ENCODE data around the gene OR51B4.

OR51B4 gene

DNA sequence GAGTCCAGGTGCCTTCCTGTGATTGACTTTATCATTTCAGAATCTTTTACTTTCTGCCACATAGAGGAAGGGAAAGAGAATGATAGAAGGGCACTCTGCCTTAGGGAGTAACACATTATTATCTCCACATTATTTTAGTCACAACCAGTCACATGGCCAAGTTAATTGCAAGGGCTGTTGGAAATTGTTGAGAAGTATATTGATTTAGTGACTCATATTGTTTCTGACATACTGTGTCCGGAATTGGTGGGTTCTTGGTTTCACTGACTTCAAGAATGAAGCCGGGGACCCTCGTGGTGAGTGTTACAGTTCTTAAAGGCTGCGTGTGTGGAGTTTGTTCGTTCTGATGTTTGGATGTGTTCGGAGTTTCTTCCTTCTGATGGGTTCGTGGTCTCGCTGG is 8.7 kb downstream of the OR51B4 start:
- no peak for DNase-seq

DNA sequence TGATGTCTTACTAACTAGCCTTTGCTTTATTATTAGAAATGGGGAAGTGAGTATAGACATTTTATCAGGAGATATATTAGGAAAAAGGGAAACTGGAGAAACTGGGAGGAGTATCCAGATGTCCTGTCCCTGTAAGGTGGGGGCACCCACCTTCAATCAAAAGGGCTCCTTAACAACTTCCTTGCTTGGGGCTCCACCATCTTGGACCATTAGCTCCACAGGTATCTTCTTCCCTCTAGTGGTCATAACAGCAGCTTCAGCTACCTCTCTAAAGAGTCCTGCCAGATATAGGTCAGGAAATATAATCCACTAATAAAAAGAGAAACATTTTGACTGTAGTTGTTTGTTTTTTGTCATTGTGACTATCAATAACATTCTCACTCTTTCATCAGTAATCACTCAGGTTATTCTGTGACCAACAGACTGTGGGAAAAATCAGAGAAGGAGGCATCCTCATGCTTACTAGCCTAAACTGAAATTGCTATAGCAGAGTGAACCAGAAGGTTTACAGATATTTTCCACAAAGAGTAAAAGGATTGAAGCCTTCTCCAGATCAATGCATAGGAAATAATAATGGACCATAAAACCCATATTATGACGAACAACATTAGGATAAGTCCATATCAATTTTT is 10.4 kb downstream of the OR51B4 start:
- DNase-seq, result no peak

DNA sequence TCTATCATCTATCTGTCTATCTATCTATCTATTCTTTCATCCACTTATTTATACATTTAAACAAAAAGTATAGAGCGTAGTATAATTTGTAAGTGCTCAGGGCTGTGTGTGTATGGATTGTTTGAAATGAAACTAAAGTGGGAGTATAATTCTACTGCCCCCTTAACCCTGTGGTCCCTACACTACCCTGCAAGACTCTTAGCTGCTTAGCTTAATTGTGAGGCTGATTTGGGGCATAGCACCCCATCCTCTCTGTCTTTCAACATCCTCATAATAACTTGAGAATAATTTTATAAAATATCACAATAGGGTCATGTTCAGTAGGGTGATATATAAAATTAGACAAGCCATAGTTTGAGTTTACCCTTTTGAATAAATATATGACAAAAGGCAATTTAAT is 11.6 kb downstream of the OR51B4 start:
- DNase-seq, result no peak

DNA sequence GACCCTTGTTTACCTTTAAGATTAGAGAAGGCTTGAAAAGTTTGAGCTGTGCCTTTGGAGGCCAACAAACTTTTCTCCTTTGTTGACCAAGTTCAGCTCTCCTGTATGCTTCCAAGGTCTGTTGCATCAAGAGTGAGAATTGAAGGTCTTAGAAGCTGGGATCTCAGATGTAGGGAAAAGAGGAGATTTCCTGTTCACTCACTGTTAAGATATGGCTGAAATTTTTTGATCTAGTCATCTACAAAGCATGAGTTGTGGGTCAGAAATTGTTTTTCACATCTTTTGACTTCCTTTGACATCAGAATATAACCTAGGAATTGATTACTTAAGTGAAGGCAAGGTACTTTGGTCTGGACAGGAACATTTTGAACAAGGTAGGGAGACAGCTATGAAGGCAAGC is 12.1 kb downstream of the OR51B4 start:
- DNase-seq, result no peak

DNA sequence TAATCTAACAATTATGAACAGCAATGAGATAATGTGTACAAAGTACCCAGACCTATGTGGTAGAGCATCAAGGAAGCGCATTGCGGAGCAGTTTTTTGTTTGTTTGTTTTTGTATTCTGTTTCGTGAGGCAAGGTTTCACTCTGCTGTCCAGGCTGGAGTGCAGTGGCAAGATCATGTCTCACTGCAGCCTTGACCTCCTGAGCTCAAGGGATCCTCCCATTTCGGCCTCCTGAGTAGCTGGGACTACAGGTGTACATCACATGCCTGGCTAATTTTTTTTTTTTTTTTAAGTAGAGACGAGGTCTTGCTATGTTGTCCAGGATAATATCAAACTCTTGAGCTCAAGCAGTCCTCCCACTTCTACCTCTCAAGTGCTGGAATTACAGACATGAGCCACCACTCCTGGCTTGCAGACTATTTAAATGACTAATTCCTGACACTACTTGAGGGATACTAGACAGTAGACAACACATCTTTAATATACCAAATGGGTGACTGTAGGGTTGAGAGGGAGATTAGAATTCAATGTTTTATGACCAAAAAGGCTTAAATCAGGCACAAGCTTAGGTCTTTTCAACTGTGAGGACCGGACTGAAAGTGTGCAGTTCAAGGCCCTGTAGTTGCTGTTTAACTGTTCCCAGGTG is 12.7 kb downstream of the OR51B4 start:
- no peak for DNase-seq

DNA sequence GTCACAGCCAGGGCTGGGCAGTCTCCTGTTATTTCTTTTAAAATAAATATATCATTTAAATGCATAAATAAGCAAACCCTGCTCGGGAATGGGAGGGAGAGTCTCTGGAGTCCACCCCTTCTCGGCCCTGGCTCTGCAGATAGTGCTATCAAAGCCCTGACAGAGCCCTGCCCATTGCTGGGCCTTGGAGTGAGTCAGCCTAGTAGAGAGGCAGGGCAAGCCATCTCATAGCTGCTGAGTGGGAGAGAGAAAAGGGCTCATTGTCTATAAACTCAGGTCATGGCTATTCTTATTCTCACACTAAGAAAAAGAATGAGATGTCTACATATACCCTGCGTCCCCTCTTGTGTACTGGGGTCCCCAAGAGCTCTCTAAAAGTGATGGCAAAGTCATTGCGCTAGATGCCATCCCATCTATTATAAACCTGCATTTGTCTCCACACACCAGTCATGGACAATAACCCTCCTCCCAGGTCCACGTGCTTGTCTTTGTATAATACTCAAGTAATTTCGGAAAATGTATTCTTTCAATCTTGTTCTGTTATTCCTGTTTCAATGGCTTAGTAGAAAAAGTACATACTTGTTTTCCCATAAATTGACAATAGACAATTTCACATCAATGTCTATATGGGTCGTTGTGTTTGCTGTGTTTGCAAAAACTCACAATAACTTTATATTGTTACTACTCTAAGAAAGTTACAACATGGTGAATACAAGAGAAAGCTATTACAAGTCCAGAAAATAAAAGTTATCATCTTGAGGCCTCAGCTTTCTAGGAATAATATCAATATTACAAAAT is 13.4 kb downstream of the OR51B4 start:
- DNase-seq, result no peak

DNA sequence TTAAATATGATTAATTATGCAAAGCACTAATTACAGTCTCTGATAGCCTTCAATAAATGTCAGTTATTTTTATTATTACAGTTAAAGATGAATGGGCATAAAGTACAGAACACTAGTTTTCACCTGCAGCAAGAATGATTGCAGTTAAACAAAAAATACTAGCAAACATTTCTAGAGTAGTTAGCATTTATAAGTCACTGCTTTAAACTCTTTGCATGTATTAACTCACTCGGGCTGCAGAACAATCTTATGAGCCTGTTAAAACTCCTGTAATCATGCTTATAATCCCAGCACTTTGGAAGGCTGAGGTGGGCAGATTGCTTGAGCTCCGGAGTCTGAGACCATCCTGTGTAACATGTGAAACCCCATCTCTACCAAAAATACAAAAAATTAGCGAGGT is 14.8 kb downstream of the OR51B4 start:
- DNase-seq, result no peak

DNA sequence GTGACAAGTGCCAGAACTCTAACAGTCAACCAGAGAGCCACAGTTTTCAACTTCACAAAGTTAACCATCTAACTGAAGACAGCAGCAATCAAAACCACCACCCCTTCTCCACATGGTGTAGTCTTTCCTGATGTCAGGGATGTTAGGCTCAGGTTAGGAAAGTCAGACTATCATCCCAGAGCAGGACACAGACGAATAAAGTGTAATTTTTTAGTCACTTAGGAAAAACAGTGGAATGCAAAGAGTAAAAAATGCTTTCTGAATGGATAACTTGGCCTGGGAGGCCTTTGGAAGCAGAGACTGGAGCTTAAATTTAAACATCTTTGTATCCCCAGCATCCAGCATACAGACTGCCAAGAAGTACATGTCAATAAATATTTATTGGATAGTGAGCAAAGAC is 15.4 kb downstream of the OR51B4 start:
- no peak for DNase-seq

DNA sequence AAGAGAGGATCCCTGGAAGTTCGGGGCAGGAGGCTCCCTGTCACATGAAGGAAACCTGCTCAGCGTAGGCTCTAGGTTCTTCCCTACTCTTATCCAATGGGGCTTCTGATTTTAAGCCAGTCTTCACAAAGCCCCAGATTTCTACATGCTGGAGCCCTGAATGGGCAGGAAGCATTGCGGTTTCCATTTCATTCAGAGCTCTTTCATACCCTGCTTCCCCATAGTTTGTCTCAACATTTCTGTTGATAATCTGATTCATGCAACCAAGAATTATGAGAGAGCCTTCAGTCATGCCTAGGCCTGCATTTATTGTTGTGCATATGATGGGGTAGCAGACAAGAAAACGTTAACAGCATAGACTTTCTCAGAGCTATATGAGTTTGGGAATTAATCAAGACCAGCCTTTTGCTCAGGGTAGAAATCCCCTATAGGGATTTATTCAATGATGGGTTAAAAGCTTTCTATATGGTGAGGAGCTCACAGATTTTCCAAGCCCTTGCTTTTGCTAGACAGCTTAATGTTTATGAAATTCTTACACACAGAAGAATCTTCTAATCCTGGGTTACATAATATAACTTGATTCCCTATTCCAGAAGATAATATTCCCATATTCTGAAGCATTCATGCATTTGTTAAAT is 15.9 kb downstream of the OR51B4 start:
- DNase-seq, result no peak

DNA sequence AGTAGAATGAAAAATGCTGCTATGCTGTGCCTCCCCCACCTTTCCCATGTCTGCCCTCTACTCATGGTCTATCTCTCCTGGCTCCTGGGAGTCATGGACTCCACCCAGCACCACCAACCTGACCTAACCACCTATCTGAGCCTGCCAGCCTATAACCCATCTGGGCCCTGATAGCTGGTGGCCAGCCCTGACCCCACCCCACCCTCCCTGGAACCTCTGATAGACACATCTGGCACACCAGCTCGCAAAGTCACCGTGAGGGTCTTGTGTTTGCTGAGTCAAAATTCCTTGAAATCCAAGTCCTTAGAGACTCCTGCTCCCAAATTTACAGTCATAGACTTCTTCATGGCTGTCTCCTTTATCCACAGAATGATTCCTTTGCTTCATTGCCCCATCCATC is 17.1 kb downstream of the OR51B4 start:
- DNase-seq, result no peak

DNA sequence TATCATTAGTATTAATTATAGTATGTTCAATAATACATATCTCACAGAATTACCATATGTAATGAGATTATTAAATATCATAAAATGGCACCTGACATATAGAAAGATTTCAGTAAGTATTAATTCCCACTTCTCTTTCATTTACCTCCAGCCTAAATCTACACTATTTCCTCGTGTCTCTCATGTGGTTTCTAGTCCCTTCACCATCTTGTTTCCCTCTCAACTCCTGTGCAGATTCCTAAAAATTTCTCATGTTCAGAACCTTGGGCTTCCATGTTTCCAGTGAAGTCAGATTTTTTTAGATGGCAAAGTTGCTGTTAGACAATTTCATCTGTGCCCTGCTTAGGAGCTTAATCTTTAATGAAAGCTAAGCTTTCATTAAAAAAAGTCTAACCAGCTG is 17.9 kb downstream of the OR51B4 start:
- DNase-seq, result no peak

DNA sequence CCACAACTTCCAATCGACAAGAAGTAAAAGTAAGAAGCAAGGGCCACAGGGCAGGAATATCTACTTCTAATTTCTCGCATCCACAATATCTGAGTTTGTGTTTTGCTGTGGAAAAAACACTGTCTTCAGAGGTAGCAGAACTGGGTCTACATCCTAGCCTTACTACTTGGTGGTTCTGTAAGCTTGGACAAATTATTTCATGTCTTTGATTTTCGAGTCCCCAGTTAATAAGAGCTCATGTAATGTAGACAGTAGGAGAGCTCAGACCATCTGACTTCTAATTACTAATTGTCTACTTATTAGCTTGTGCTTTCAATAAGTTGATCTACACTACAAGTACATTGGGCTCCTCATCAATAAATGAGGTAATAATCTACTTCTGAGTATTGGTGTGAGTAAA is 18.7 kb downstream of the OR51B4 start:
- DNase-seq, result no peak

DNA sequence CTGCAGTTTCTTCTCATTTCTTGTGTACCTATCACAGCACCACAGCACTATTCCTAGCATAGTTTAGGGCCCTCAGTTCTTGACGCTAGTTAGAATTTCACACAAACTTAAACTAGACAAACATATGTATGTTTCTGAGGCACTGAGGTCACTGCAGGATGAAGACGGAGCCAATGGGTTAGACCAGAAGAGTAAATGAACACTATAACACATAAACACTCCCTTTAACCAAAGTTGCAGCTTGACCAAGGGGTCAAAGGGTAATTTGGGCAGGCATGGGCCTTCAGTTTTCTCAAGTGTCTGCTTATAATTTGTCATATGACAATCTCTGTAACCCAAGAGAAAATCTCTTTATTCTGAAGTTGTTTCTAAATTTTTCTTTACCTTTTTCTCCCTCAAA is 19.1 kb downstream of the OR51B4 start:
- no peak for DNase-seq

DNA sequence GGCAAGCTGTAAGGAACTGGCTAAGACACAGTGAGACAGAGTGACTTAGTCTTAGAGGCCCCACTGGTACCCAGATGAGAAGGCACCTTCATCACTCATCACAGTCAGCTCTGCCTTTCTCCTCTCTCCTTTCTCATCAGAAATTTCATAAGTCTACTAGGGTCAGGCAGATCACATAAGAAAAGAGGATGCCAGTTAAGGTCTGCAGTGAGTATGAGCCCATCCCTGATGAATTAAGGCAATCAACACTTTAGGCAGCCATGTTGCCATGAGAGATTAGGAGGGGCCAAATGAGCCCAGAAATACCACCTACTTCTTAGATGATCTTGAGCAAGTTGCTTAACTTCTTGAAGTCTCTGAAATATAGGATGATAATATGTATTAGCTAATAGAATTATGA is 20.1 kb downstream of the OR51B4 start:
- no peak for DNase-seq

DNA sequence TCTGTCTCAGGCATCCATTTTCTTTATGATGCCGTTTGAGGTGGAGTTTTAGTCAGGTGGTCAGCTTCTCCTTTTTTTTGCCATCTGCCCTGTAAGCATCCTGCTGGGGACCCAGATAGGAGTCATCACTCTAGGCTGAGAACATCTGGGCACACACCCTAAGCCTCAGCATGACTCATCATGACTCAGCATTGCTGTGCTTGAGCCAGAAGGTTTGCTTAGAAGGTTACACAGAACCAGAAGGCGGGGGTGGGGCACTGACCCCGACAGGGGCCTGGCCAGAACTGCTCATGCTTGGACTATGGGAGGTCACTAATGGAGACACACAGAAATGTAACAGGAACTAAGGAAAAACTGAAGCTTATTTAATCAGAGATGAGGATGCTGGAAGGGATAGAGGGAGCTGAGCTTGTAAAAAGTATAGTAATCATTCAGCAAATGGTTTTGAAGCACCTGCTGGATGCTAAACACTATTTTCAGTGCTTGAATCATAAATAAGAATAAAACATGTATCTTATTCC is 21.1 kb downstream of the OR51B4 start:
- DNase-seq, result no peak

DNA sequence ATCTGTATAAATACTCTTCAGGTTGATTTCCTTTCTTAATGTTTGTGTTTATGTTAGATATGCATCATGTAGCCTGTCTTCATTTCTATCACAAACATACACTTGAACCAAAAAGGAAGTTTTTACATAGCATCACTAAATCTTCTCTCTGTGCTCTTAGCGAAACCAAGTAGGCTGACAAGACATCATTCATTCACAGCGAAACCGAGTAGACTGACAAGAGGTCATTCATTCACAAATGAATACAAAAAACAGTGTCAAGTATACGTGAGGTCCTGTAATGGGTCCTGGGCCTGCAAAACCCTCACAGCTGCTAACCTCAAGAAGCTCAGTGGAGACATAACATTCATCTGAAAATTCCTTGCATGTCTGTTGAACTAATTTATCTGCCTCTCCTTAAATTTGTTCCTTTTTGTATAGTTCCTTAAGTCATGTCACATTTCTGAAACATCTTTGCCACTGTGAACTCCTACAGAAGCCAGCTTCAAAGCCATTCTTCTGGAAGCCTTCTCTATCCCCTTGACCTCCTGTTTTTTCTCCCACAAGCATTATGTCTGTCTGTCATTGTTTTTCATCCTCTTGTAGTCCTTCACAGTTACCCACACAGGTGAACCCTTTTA is 22.2 kb downstream of the OR51B4 start:
- no peak for DNase-seq

DNA sequence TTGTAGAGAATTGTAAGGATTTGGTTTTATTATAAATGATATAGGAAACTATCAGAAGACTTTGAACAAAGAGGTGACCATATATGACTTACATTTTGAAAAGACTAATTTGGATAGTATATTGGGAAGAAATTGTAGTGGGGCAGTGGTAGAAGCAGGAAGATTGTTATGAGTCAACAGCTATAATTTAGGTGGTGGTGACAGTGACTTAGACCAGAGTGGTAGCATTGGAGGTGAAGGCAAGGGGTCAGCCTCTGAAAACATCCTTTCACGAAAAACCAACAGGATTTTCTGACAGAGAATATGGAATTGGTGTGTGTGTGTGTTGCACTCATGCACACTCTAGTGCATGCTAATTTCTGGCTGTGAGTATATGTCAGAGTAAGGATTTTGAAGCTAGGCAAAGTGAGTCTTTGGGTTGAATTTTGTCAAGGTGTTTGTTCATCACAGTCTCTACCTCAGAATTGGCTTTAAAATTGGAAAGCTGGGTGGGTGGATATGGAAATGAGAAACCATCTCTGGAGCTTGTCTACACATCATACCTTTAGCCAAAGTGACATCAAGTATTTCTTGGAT is 23.9 kb downstream of the OR51B4 start:
- DNase-seq, result no peak

DNA sequence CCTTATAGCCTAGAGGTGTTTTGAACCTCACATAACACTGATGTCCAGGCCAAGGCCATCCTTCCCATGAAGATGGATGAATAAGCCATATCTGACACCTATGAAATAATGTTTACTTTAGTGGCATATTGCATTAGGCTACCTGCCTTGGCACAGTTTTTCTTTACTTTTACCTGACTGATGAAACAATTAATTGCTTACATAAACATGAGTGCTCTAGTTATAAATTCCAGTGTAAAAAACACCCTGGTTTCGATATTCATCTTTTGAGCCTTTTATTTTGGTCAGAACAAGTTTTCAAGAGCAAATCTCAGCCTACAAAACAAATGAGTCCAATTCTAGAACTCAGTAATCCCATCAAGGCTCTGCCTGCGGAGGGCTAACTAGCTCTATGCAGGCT is 25.0 kb downstream of the OR51B4 start:
- DNase-seq, result no peak

DNA sequence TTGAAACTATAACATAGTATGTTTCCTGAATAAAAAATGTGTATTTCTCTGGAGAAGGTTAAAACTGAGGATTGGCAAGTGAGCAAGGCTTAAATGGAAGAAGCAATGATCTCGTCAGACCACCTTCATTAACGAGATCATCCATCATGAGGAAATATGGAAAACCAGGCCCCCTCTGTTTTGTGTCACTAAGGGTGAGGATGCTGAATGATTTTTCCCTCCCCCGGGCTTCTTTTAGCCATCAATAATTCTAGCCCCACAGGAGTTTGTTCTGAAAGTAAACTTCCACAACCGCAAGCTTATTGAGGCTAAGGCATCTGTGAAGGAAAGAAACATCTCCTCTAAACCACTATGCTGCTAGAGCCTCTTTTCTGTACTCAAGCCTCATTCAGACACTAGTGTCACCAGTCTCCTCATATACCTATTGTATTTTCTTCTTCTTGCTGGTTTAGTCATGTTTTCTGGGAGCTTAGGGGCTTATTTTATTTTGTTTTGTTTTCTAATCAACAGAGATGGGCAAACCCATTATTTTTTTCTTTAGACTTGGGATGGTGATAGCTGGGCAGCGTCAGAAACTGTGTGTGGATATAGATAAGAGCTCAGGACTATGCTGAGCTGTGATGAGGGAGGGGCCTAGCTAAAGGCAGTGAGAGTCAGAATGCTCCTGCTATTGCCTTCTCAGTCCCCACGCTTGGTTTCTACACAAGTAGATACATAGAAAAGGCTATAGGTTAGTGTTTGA is 26.2 kb downstream of the OR51B4 start:
- DNase-seq, result no peak

DNA sequence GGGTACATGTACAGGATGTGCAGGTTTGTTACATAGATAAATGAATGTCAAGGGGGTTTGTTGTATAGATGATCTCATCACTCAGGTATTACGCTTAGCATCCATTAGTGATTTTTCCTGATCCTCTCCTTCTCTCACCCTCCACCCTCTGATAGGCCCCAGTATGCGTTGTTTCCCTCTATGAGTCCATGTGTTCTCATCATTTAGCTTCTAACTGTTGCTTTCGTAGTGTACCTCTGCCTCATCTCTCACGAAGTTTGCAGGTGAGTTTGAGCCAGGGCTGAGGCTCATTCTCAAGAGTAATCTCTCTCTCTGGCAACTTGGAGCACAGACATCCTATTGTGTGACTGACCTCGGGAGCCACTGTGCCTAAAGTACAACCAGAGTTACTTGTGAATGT is 27.4 kb downstream of the OR51B4 start:
- no peak for DNase-seq

DNA sequence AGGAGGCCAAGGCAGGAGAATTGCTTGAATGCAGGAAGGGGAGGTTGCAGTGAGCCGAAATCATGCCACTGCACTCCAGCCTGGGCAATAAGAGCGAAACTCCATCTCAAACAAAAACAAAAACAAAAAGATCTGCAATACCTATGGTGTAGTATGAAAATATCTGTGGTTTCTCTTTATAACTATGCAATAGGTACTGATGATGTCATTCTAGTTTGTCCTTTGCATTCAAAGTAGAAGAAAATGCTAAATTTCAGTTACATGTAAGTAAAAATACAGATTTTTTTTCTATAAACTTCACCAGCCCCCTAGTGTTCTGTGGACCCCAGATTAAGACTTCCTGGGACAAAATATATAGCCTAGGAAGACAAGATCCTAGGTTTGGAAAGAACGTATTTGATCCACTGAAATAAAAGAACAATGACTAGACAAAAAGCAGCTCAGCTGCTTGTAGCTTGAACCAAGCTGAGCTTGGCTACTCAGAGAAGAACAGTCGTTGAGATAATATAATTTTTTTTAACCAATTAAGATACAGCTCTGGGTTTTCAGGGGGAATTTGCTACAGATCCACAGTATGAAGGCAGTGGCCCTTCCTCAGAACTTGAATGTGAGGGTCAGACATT is 29.2 kb downstream of the OR51B4 start:
- DNase-seq, result no peak

DNA sequence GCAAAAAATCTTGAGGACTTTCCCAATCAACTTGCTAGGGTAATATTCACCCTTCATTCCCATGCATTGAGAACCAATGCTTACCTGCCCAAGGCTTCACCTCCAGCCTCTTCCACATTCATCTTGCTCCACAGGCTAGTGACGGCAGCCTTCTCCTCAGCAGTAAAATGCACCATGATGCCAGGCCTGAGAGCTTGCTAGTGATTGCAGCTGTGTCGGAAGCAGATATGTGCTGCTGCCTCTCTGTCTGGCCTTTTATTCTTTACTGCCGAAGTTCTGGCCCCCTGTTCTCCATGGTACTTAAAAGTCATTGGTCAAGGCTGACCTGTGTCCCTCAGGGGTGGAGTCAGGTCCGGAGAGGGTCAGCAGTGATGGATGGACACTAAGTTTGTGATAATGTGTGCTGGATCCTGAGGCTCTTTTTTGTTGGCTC is 32.0 kb downstream of the OR51B4 start, which contains the start of gene HBE1:
Gene HBE1, minus strand, starts transcription at position 231 of the 433 bp plus-strand sequence. Its CDS starts 55 bp downstream, at position 176.
- no peak for DNase-seq
